ENCODE results near the gene SV2B.

The SV2B gene

GRCh38 chr15:91135201-91136130 lies 35.4 kb downstream of the SV2B start:
- peak; percentile 53 for FAIRE-seq

GRCh38 chr15:91136386-91136923 lies 36.4 kb downstream of the SV2B start:
- FAIRE-seq: no peak
- no peak for DNase-seq (ENCODE audit: insufficient read length, low spot score)

More at GRCh38 chr15:91135201-91136130, 35.4 kb downstream of the SV2B start:
- DNase-seq (ENCODE audit: insufficient read length, low spot score): peak; percentile 24

GRCh38 chr15:91140601-91141000 lies 40.5 kb downstream of the SV2B start:
- DNase-seq (ENCODE audit: insufficient read length, low spot score) (no peak), FAIRE-seq (no peak)

- FAIRE-seq (no peak), DNase-seq (ENCODE audit: insufficient read length, low spot score) (no peak)
Observed at GRCh38 chr15:91141097-91141496, 41.0 kb downstream of the SV2B start.

- peak; percentile 19 for DNase-seq (ENCODE audit: insufficient read length, low spot score)
- FAIRE-seq: peak; percentile 68
Observed at GRCh38 chr15:91142106-91142744, 42.2 kb downstream of the SV2B start.

DNA sequence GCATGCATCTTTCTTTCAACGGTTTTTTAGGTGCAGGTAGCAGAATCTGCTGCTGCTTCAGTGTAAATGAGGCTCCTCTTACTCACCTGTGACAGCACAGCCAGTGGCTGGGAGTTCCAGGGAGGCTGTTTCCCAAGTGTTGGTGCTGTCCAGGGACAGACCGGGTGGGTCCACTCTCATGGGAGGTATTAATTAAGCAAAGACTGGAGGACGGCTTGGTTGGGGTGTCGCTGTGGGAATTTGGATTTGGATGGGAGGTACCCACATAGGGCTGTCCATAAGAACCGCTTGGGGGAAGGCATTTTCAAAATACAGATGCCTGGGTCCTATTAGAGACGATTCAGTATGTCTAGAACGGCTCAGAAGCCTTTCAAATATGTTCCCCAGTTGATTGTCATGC lies 42.9 kb downstream of the SV2B start:
- FAIRE-seq: no peak
- no peak for DNase-seq (ENCODE audit: insufficient read length, low spot score)

- no peak for FAIRE-seq
- no peak for DNase-seq (ENCODE audit: insufficient read length, low spot score)
Observed at GRCh38 chr15:91146728-91147127, 46.7 kb downstream of the SV2B start.

- DNase-seq (ENCODE audit: insufficient read length, low spot score) (no peak), FAIRE-seq (no peak)
Observed at GRCh38 chr15:91148243-91148642, 48.2 kb downstream of the SV2B start.

DNA sequence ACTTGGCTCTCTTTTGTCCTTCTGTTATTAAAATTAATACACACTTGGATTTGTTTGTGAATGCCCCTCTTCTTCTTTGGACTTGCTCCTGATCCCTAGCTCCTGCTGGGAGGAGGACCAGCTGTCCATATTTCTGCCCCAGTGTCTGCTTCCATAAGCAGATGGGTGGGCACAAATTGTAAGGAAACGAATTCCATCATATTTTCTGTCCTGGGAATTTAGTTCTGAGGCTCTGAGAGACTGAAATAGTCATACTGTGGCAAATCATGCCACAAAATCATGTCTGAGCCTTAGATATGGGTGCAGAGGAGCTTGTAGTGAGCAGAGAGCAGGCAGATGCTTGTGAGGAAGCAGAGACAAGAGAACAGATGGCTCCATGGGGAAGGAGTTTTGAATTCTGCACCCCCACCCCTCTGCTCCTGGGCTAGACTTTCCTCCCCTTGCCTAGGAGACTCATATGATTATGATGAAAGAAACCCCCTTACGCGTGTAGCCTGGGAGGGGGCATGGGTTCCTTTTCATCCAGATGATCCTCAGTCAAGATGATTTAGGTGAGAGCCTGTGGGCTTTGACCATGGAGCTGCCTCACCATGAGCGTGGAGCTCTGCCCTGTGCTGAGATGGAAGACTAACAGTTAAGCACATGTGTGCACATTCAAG lies 50.6 kb downstream of the SV2B start:
- FAIRE-seq: no peak

GRCh38 chr15:91151781-91152563 lies 51.9 kb downstream of the SV2B start:
- no peak for FAIRE-seq
- DNase-seq (ENCODE audit: insufficient read length, low spot score): no peak

More for the DNA sequence above, 50.6 kb downstream of the SV2B start:
- DNase-seq (ENCODE audit: insufficient read length, low spot score): no peak

- FAIRE-seq: no peak
- no peak for DNase-seq (ENCODE audit: insufficient read length, low spot score)
Observed at GRCh38 chr15:91152896-91153581, 53.0 kb downstream of the SV2B start.

GRCh38 chr15:91153954-91154353 lies 53.9 kb downstream of the SV2B start:
- FAIRE-seq (no peak), DNase-seq (ENCODE audit: insufficient read length, low spot score) (no peak)

- FAIRE-seq (no peak), DNase-seq (ENCODE audit: insufficient read length, low spot score) (no peak)
Observed at GRCh38 chr15:91156175-91156726, 56.2 kb downstream of the SV2B start.

DNA sequence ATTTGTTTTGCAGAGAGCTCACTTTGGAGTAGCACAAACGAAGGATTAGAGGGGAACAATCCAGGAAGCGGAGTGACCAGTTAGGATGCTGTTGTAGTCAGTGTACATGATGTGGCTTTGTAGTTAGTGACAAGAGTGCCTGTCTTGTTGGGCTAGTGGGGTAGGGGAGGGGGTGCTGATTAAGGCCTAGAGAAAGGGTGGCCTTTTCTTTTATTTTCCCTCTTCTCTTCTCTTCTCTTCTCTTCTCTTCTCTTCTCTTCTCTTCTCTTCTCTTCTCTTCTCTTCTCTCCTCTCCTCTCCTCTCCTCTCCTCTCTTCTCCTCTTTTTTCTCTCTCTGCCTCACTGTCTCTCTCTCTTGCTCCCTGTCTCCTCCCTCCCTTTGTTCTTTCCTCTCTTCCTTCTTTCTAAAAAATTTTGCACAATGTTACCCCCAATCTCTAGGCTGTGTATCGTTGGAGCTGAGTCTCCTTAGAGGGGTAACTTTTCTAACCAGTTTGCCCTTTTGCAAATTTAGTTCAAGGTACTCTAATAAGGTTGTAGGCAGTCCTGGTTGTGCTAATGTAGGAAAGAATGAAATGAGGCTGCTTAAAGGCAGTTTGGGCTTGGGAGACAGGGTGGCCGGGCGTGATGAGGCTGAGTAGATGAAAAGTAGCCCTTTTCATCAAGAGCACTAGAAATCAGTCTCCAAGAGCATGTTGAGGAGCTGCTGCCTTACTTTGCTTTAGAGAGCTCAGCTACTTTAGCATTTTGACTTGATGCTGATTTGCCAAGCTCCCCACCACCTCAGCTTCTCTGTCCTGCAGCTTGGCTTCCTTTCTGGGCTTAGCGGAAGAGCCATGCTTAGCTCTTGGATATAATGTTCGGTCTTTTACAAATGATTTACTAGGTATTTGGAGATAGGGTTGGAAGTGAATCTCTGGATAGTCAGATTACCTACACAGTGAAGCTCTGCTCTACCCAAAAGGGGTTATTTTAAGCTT lies 58.6 kb downstream of the SV2B start:
- no peak for FAIRE-seq

GRCh38 chr15:91165850-91166249 lies 65.8 kb downstream of the SV2B start:
- FAIRE-seq: no peak

More for the DNA sequence above, 58.6 kb downstream of the SV2B start:
- DNase-seq (ENCODE audit: insufficient read length, low spot score): no peak

GRCh38 chr15:91168457-91168856 lies 68.4 kb downstream of the SV2B start:
- FAIRE-seq: no peak

More at GRCh38 chr15:91165850-91166249, 65.8 kb downstream of the SV2B start:
- no peak for DNase-seq (ENCODE audit: insufficient read length, low spot score)

DNA sequence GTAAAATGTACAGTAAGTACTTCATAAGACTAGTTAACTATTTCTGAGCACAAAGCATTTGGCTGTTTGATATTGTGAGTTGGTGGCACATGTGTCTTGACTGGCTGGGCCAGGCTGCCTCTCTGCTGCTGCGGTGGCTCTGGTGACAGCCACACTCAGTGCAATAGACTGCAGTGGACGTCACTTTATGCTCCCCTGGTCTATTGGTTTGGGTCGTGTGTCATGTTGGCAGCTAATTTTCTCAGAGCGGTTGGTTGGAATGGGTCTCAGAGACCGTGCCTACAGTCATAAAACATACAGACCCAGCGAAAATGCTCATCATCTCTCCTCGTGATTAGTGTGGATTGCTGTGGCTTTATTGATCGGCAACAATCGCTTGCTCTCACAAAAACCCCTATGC lies 71.3 kb downstream of the SV2B start:
- FAIRE-seq: no peak
- no peak for DNase-seq (ENCODE audit: insufficient read length, low spot score)

More at GRCh38 chr15:91168457-91168856, 68.4 kb downstream of the SV2B start:
- no peak for DNase-seq (ENCODE audit: insufficient read length, low spot score)

DNA sequence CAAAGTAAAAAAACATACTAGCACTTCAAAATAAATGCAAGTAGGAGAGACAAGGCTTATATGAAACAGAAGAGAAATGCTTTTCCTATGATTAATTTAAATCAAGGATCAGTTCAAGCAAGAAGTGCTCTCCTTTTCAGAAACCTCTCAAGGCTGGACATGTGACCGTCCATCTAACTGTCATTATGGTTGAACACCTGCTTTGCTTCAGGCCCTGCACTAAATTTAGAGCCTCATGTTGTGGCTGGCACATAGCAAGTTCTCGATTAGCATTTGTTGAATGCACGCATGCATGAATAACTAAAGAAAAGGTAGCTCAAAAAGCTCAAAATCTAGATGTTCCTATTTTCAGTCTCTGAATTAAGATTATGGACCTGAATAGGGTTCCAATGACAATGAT lies 82.0 kb downstream of the SV2B start:
- FAIRE-seq: no peak

More for the DNA sequence above, 82.0 kb downstream of the SV2B start:
- DNase-seq (ENCODE audit: insufficient read length, low spot score): no peak
